IPS-18a (cell line): ENCODE results near the gene MED13L.

Experiments used
- H3K27ac ChIP-seq: one replicate; pipeline ENCODE4 v1.5.1; 2013; ENCODE audit warnings: low read length
- H3K27me3 ChIP-seq: one replicate; pipeline ENCODE4 v1.6.1; 2013; ENCODE audit warnings: mild to moderate bottlenecking, low read length; ENCODE audit not compliant: control insufficient read depth, insufficient read depth
- H3K36me3 ChIP-seq: one replicate; pipeline ENCODE4 v1.6.1; 2013; ENCODE audit warnings: low read depth, low read length; ENCODE audit not compliant: control insufficient read depth
- H3K4me1 ChIP-seq: one replicate; pipeline ENCODE4 v1.6.1; 2013; ENCODE audit warnings: low read depth, low read length; ENCODE audit not compliant: control insufficient read depth
- H3K4me3 ChIP-seq: one replicate; pipeline ENCODE4 v1.5.1; 2013; ENCODE audit warnings: low read length
- H3K9ac ChIP-seq: one replicate; pipeline ENCODE4 v1.6.1; 2013; ENCODE audit warnings: mild to moderate bottlenecking, low read length, moderate library complexity
- H3K9me3 ChIP-seq: one replicate; pipeline ENCODE4 v1.6.1; 2013; ENCODE audit warnings: low read depth, low read length; ENCODE audit not compliant: control insufficient read depth

The MED13L gene

DNA sequence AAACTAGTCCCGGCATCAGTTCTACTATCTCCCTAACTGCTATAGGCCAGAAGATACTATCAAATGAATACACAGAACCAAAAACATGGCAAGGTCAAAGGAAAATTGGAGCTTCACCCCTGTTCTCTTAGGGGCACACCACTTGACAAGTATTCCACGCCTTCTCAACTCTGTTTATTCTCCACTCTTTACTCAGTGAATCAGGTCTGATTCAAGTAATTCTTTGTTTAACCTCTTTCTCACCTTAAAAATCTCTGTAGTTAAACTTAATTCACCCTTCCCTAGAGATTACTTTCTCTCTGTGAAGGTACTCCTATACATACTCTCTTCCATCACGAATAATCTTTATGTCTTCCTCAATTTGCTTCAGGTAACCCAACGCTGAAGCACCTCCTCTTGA, 248.9 kb downstream of the MED13L start:
- Histone ChIP-seq H3K9me3 (no peaks in the 10 kb centered on the region), H3K27ac (no peak overlapping the region), H3K4me3 (no peak overlapping the region), H3K4me1 (no peaks in the 10 kb centered on the region), H3K9ac (no peak overlapping the region), H3K36me3 (no peaks in the 10 kb centered on the region), H3K27me3 (no peaks in the 10 kb centered on the region)

DNA sequence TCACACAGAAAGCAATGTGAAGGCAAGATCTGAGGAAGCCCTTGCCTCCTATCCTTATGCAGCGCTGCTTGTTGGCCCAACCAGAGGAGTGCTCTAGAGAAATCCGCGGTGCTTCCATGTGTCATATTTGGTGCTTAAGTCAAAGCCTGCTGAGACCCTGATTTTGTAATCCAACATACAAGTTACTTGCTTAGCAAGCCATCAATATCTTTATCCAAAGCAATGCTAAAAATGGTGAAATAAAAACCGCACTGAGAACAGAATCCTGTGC, 250.0 kb downstream of the MED13L start:
- H3K9me3 ChIP-seq, result no peaks in the 10 kb centered on the region
- H3K9ac ChIP-seq, result no peak overlapping the region
- no peaks in the 10 kb centered on the region for H3K36me3 ChIP-seq
- no peak overlapping the region for H3K4me3 ChIP-seq
- H3K27me3 ChIP-seq, result no peaks in the 10 kb centered on the region
- H3K27ac ChIP-seq, result no peak overlapping the region
- H3K4me1 ChIP-seq, result no peaks in the 10 kb centered on the region

DNA sequence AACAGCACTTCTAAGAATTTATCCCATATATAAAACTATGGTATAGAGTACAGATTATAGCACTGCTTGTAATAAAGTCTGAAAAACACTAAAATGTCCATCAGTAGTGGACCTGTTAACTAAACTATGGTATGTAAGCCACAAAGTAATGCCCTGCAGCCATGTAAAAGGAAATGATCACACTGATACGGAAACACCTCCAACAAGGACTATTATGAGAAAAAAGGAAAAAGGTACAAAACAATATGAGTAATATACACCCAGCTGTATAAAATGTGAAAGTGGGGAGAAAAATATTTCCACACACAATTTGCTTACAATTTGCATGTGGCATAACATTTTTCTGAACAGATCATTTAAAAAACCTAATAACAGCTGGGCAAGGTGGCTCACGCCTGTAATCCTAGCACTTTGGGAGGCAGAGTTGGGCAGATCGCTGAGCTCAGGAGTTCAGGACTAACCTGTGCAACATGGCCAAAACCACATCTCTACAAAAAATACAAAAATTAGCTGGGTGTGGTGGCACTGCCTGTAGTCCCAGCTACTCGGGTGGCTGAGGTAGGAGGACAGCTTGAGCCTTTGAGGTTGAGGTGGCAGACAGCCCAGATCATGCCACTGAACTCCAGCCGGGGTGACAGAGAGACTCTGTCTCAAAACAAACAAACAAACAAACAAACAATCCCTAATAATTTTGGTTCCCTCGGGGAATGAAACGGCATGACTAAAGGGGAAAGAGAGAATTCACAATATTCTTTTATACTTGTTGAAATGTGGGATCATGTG, 250.5 kb downstream of the MED13L start:
- Histone ChIP-seq H3K9me3 (no peaks in the 10 kb centered on the region), H3K4me3 (no peak overlapping the region), H3K27ac (no peak overlapping the region), H3K36me3 (no peaks in the 10 kb centered on the region), H3K4me1 (no peaks in the 10 kb centered on the region), H3K9ac (no peak overlapping the region), H3K27me3 (no peaks in the 10 kb centered on the region)

DNA sequence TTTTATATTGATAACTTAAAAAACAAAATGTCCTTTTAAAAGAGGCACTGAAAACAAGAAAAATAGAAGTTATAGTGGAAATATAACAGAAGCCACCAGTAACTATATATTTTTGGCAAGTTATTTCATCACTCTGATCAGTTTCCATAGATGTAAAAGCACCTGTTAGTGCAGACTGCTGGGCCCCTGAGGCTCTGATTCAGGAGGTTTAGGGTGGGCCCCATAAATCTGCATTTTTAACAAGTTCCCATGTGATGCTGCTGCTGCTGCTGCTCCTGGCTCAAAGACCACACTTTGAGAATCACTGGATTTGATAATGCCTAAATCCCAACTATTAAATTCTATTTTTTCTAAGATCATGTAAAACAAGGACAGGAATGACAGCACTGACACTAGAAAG, 251.1 kb downstream of the MED13L start:
- no peaks in the 10 kb centered on the region for H3K36me3 ChIP-seq
- H3K4me3 ChIP-seq, result no peak overlapping the region
- no peaks in the 10 kb centered on the region for H3K27me3 ChIP-seq
- no peaks in the 10 kb centered on the region for H3K9me3 ChIP-seq
- H3K27ac ChIP-seq, result no peak overlapping the region
- H3K4me1 ChIP-seq, result no peaks in the 10 kb centered on the region
- H3K9ac ChIP-seq, result no peak overlapping the region

DNA sequence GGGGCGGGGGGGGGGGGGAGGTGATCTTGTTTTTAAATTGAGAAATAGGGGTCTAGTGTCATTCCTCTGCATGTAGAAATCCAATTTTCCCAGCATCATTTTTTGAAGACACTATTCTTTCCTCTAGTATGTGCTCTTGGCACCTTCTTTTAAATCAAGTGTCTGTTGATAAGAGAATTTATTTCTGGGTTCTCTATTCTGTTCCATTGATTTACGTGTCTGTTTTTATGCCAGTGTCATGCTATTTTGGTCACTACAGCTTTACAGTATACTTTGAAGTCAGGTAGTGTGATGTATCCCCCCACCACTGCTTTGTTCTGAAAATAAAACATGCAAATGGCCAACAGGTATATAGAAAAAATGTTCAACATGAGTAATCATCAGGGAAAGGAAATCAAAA, 252.7 kb downstream of the MED13L start:
- Histone ChIP-seq H3K36me3 (no peaks in the 10 kb centered on the region), H3K9ac (no peak overlapping the region), H3K27ac (no peak overlapping the region), H3K4me1 (no peaks in the 10 kb centered on the region), H3K4me3 (no peak overlapping the region), H3K27me3 (no peaks in the 10 kb centered on the region), H3K9me3 (no peaks in the 10 kb centered on the region)

DNA sequence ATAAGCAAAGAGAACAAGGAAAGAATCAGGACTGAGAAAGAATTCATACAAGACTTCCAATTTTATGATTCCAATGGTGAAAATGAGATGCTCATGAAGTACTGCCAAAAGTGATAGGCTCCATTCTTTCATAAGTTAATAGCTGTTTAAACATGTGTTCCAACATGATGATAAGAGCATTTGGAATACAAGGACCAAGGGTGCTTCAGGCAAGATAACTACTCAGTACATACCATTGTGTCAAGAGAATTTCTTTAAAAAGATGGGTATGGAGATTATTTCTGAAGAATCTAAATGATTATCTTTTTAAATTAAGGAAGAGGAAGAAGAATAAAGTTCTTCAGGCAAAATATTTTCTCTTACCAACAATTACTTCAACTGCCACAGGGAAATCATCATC, 258.1 kb downstream of the MED13L start:
- H3K27me3 ChIP-seq, result no peaks in the 10 kb centered on the region
- no peak overlapping the region for H3K9ac ChIP-seq
- H3K27ac ChIP-seq, result no peak overlapping the region
- no peaks in the 10 kb centered on the region for H3K4me1 ChIP-seq
- H3K36me3 ChIP-seq, result peaks cover 5% of the 10 kb centered on the region
- H3K9me3 ChIP-seq, result no peaks in the 10 kb centered on the region
- H3K4me3 ChIP-seq, result no peak overlapping the region

DNA sequence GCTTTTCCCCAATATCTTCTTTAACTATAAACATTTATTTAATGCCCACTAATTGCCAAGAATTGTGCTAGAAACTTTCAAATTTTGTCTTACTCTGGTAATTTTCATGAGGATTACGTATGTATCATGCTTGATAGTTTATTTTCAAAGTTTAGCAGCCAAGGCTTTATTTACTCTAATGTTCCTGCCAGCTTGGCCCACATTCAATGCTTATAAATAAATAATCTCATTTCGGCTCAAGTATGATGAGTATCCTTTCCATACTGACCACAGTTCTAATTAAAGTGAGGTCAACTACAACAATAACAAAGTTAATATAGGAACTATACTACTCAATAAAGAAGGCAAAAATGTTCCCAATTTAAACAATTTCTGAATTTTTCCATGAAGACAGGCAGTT, 259.2 kb downstream of the MED13L start:
- peaks cover 7% of the 10 kb centered on the region for H3K36me3 ChIP-seq
- H3K4me1 ChIP-seq, result no peaks in the 10 kb centered on the region
- H3K9me3 ChIP-seq, result no peaks in the 10 kb centered on the region
- no peak overlapping the region for H3K9ac ChIP-seq
- H3K4me3 ChIP-seq, result no peak overlapping the region
- no peaks in the 10 kb centered on the region for H3K27me3 ChIP-seq
- no peak overlapping the region for H3K27ac ChIP-seq

DNA sequence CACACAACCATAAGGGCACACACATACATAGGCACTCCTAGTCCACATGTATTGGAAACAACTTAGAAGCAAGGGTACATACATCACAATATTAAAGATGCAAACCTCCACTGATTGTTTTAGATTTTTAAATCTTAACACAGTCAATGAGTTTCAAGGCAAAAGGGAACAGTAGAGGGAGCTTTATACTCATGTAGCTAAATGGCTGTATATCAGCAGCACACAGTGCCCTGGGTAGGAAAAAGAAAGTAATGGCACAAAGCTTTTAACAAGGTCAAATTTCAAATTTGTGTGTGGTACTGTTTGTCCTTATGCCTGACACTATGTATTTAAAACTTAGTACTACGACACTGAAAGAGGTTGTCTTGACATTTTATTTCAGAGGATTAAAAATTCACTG, 262.0 kb downstream of the MED13L start:
- Histone ChIP-seq H3K9me3 (no peaks in the 10 kb centered on the region), H3K4me3 (no peak overlapping the region), H3K9ac (no peak overlapping the region), H3K27ac (no peak overlapping the region), H3K27me3 (no peaks in the 10 kb centered on the region), H3K4me1 (no peaks in the 10 kb centered on the region), H3K36me3 (peaks cover 13% of the 10 kb centered on the region)

DNA sequence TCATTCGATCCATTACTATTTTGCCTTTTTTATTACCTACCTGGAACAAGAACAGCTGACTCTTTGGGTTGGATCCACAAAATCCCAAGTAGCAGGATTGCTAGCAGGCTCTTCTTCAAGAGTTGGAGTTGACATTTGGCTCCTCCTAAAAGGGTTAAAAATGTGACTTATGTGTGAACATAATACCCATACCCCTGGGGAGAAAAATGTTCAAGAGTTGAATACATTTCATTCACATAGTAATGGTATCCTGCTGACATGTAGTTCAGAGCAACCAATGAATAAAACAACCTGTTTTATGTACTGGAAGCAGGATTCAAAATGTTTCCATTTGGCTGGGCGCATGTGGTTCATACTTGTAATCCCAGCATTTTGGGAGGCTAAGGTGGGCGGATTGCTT, 264.7 kb downstream of the MED13L start:
- Histone ChIP-seq H3K27ac (no peak overlapping the region), H3K4me1 (no peaks in the 10 kb centered on the region), H3K4me3 (no peak overlapping the region), H3K36me3 (peaks cover 19% of the 10 kb centered on the region), H3K9ac (no peak overlapping the region), H3K9me3 (no peaks in the 10 kb centered on the region), H3K27me3 (no peaks in the 10 kb centered on the region)

DNA sequence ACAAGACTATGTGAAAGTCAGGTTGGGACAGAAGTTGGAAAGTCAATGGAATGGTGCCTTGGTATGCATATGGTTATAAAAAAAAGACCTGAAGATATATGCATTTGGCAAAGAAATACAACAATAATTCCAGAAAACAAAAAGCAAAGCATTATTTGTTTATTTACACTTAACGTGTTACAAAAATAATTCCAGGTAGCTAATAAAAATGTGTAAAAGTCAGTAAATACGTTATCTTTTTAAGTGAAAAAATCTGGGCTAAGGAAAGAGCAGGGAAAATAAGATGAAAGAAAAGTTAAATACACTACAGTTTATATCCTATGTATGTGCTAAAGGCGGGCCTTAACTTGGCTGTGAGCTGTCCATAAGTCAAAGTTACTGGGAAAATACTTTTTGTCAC, 266.3 kb downstream of the MED13L start:
- Histone ChIP-seq H3K9me3 (no peaks in the 10 kb centered on the region), H3K27me3 (no peaks in the 10 kb centered on the region), H3K36me3 (peaks cover 25% of the 10 kb centered on the region), H3K27ac (no peak overlapping the region), H3K9ac (no peak overlapping the region), H3K4me3 (no peak overlapping the region), H3K4me1 (no peaks in the 10 kb centered on the region)

DNA sequence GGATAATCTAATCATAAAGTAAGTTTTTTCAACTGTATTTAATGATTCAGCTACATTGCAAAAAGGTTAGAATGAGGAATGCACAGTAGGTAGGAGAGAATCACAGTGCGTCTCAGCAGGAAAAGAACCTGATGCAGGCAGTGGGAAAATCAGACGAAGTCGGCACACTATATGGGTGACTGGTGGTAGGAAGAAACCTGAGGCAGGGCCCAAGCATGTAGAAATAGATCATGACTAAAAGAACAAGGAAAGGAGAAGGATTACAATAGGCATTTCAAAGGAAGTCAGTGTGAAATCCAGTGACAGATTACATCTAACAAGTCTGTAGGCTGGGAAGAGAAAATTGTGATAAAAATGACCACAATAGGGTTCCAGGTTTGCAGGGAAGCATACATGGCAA, 267.0 kb downstream of the MED13L start:
- no peak overlapping the region for H3K9ac ChIP-seq
- H3K27me3 ChIP-seq, result no peaks in the 10 kb centered on the region
- no peak overlapping the region for H3K27ac ChIP-seq
- peaks cover 32% of the 10 kb centered on the region for H3K36me3 ChIP-seq
- H3K4me3 ChIP-seq, result no peak overlapping the region
- H3K4me1 ChIP-seq, result no peaks in the 10 kb centered on the region
- H3K9me3 ChIP-seq, result no peaks in the 10 kb centered on the region

DNA sequence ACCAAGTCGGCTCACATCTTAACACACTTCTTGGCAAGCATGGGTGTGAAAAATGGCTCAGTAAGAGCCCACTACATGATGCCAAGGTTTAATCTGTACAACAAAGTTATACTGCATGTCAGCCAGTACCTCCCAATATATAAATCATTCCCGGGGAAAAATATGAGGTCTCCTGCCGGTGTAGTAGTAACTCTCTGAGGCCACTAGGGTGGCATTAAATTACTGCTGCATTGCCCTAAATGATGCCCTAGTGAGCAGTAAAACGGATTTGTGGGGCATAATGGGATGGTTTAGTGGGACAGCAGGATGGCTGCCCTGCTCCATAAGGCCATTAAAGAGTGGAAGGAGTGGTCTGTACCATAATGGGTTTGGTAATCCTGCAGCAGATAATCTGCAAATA, 267.7 kb downstream of the MED13L start:
- Histone ChIP-seq H3K27ac (no peak overlapping the region), H3K27me3 (no peaks in the 10 kb centered on the region), H3K36me3 (peaks cover 37% of the 10 kb centered on the region), H3K4me3 (no peak overlapping the region), H3K4me1 (no peaks in the 10 kb centered on the region), H3K9me3 (no peaks in the 10 kb centered on the region), H3K9ac (no peak overlapping the region)
